ENCODE data around the gene ELMOD2. TPM values are rescaled to one million over a fixed set of nuclear protein-coding genes. Genes with fewer than 3 reads are reported as not detected.
A peak's percentile ranks its signal among the peaks of the same experiment; 100 is the strongest.

ELMOD2 gene
- total and polyA plus RNA-seq, 2 of the 13 experiments (the other 11 are each of a cell fraction or from before 2014, with no cell fraction given) = 10.2 to 38.1 TPM

- TF ChIP-seq ZNF788 (CRISPR knock-in tag; IDR thresholded peaks at IDR 0.05; ENCODE audit: borderline replicate concordance) (no peak; the same call in 1 of the 2 replicates), RAD51 (IDR thresholded peaks at IDR 0.05; ENCODE audit: borderline replicate concordance) (no peak), TMF1 (CRISPR knock-in tag; IDR thresholded peaks at IDR 0.05; ENCODE audit: low read depth) (no peak; the same call in 1 of the 2 replicates), SIX1 (CRISPR knock-in tag; IDR thresholded peaks at IDR 0.05; ENCODE audit: borderline replicate concordance) (no peak; the same call in 1 of the 2 replicates), HNF4A (CRISPR knock-in tag; IDR thresholded peaks at IDR 0.05) (peak; percentile 46), BRF2 (CRISPR knock-in tag; IDR thresholded peaks at IDR 0.05) (peak; percentile 64; the same call in 1 of the 2 replicates), ZNF639 (CRISPR knock-in tag; conservative IDR thresholded peaks at IDR 0.05) (no peak; the same call in none of the 2 replicates), ZNF766 (CRISPR knock-in tag; IDR thresholded peaks at IDR 0.05; ENCODE audit: borderline replicate concordance) (peak; percentile 87), MIXL1 (CRISPR knock-in tag; IDR thresholded peaks at IDR 0.05) (no peak), PLSCR1 (CRISPR knock-in tag; IDR thresholded peaks at IDR 0.05; ENCODE audit: borderline replicate concordance) (no peak; the same call in 1 of the 2 replicates), NR3C1 (CRISPR knock-in tag; IDR thresholded peaks at IDR 0.05) (no peak), ATF1 (CRISPR knock-in tag; IDR thresholded peaks at IDR 0.05) (peak; percentile 60; the same call in 1 of the 2 replicates), SNAPC4 (CRISPR knock-in tag; IDR thresholded peaks at IDR 0.05) (no peak)
Measured at GRCh38 chr4:140523857-140524742, at the start of gene ELMOD2 (continued).
